Stimulated activated naive CD4-positive, alpha-beta T cell treated with Interleukin-2 at 50 U/mL for 16 hours (primary cell): ENCODE results near the gene GLI3.
"Not testable (repeated sequence)": the region's sequence is repeated elsewhere in the genome, so short reads cannot be mapped to it uniquely, and the experiment has no call there.

Experiments
- DNase-seq: peaks from one replicate; lab custom pipeline; 2025; lab: John Stamatoyannopoulos, UW

GLI3 gene

DNA sequence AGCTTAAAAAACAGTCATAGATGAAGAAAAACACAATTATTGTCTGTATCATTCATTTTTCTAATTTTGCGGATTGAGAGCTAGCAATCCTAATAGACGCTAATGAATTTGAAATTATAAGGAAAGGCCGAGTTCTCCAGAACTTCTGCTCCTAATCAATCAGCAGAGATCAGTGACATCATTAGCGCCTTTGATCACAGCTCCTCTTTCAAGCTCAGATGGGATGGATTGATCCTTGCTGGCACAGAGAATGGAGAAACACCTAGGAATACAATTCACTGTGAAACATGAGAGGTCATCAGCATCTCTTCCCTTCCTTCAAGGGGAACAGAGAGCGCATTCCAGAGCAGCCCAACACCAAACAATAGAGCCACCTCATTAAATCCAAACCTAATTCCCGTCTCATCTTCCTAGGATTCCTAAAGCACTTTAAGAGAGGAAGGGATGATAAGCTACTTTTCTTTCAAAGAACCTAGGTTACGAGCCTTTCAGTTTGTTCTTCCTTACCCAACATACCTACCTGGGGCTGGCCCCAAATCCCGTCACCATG is 24.4 kb downstream of the GLI3 start:
- no peak for DNase-seq

DNA sequence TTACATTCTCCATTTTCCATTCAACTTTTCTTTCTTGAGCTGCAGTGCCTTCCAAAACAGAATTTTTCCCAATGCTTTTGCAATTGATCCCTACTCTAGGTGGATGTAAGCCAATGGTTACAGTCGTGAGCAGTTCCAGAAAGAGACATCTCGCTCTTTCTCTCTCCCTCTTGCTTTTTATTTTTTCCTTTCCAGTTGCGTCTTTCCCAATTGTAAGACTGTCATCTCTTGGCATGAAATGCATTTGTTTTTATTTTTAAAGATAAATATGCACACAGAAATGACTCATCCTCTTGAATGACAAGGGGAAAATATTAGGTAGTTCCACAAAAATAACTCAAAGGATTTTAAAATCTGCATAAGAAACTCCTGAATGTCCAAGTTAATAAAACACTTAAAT is 25.1 kb downstream of the GLI3 start:
- DNase-seq, result no peak

DNA sequence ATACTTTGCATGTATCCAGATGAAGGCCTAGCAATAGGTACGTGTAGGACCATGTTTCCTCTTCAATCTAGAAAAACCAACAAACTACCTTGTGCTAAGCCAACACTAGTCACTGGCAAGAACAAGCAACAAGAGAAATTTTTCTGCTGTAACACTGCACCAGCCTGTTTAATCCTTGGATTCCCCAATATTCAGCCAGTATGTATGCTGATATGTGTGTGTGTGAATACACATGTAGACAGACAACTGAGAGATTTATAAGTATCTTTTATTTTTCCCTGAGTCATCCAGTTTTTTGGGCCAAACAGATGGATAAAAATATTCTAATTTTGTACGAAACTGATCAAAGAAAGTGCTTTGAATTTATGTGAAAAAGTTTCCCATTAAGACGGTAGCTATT is 26.2 kb downstream of the GLI3 start:
- no peak for DNase-seq

GRCh38 chr7:42210333-42210732 is 26.7 kb downstream of the GLI3 start:
- DNase-seq, result no peak

DNA sequence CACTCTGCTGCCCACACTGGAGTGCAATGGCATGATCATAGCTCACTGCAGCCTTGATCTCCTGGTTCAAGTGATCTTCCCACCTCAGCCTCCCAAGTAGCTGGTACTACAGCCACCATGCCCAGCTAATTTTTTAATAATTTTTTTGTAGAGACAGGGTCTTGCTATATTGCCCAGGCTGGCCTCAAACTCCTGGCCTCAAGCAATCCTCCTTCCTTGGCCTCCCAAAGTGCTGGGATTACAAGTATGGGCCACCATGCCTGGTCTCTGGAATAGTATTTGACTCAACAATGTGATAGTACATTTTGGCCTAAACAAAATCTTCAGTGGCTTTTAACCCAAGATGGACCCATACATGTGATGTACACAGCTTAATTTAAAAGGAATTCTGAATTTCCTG is 27.9 kb downstream of the GLI3 start:
- DNase-seq, result not testable (repeated sequence)

DNA sequence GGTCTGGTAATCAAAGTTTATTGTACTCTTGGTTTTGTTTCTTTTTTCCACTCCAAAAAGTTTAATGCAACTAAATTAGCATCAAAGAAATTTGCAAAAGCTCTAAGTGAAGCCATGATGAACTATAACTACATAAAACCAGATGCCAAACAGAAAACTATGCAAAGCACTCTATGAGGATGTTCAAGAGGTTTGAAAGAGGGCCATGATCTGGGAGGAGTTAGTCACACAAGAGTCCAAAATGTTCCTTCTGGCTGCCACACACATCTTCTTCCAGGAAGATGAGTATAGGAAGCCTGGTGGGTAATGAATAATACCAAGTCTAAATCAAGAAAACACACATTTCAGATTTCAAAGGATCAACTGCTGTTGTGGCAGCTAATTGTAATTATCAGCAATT is 28.4 kb downstream of the GLI3 start:
- DNase-seq, result no peak

- DNase-seq, result no peak
Measured at GRCh38 chr7:42207420-42207819, 29.6 kb downstream of the GLI3 start.

DNA sequence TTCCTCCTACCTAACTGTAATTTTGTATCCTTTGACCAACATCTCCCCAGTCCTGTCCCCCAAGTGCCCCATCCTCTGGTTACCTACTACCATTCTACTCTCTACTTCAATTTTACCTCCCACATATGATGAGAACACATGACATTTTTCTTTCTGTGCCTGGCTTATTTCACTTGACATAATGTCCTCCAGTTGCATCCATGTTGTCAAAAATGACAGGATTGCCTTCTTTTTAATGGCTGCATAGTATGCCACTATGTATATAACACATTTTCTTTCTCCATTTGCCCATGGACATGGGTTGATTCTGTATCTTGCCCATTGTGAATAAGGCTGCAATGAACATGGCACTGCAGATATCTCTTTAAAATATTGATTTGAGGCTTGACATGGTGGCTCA is 33.7 kb downstream of the GLI3 start:
- DNase-seq, result no peak

GRCh38 chr7:42202601-42203000 is 34.4 kb downstream of the GLI3 start:
- DNase-seq, result no peak

DNA sequence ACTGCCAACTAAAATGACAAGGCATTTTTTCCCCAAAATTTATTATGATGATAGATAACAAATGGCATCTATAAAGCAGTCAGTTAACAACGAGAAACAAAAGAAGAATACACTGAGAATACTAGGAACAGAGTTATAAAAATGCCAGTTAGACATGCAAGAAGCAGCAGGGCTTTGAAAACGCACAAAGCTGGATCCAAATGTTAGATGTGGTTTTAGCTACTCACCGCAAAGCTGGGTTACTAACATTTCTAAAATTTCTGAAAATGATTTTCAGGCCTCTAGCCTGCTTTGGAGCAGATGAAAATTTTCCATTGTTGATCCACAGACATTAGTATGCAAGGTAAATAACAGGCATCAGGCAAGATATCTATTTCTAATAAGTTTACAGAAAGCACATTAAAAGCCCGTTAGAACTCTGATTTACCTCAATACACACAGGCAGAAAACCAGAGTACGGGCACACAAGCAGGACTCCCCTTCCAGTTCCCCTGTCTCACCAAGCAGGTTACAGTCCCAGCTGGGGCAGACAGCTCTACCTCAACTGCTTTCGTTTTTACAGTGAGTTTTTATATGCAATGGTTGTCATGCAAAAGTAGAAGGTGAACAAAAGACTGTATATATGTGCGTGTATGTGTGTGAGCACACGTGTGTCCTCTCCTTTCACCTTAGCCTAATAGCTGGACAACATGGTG is 37.9 kb downstream of the GLI3 start:
- DNase-seq, result no peak

DNA sequence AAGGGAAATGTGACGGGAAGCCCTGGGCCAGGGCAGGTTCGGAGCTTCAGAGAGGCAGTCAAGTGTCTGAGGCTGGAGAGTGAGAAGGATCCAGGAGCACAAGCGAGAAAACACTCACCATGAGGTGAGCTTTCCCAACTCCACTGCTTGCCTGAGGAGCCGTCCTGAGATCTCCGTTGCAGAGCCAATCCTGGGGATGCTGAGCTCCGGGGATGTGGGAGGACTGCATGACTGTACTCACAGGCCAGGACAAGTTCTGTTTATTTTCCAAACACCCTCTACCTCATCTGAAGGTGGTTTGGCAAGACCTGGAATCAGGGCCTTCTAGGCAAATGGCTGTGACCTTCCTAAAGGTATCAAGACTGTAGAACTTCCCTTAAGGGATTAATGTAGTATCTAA is 38.7 kb downstream of the GLI3 start:
- DNase-seq, result no peak

- DNase-seq, result no peak
Measured at GRCh38 chr7:42197451-42197850, 39.6 kb downstream of the GLI3 start.

DNA sequence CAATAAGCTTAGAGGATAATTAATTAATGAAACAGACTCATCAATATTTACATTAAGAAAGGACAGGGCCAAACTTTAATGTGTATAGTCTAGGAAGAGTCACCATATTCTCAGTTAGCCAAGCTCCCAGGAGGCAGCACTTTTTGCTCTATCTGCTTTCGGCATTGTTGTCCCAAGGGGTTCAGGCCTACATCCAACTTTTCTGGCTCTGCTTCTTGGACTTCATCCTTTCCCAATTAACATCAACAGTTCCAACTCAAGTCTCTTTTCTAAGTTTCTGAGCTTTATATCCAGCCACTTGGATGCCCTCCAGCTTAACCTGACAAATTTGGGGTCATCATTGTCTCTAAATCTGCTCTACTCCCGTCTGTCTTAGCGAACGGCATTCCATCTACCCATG is 42.8 kb downstream of the GLI3 start:
- DNase-seq, result no peak

GRCh38 chr7:42193471-42194129 is 43.4 kb downstream of the GLI3 start:
- DNase-seq, result no peak

DNA sequence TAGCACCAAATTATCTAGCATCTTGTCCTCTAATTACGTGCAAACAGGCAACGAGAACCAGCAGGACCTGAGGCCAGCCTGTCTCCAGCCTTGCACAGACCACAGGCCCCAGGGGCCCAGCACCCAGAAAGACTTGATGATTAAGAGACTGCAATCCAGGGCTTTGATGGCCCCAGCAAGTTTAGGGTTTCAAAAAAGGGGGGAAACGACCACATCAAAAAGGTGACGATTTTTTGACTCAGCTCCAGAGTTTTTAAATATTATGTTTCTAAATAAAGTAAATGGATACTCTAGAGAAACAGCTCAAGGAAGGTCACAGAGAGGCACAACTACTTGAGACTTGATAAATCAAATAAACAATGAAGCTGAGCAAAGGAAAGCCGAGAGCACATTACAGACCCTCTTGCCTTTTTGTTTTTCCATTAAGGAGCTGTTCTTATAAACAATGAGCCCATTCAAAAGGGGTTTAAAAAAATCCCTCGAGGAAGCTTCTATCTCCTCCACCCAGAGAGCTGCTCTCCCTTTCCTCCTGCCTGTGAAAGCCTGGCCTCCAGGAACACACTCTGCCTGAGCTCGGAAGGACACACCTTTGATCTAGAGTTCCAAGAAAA is 44.1 kb downstream of the GLI3 start:
- no peak for DNase-seq

GRCh38 chr7:42192066-42192465 is 44.9 kb downstream of the GLI3 start:
- no peak for DNase-seq

- no peak for DNase-seq
Measured at GRCh38 chr7:42189535-42189934, 47.5 kb downstream of the GLI3 start.

DNA sequence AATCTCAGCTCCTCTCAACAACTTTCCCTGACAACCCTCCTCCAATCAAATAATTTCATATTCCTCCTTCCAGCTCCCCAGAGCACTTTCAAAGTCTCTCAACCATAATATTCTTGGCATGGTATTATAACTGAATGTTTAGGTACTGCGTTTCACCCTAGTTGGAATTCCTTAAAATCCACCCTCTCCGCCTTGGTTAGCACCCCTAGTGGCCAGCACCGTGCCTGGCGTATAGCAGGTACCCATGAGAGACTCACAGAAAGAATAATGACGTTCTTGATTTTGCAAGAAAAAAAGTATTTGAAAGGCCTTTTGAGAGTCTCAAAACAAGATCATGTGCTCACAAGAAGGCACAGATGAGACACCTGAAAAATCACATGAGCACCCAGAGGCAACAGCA is 50.9 kb downstream of the GLI3 start:
- DNase-seq, result no peak

GRCh38 chr7:42185726-42186125 is 51.3 kb downstream of the GLI3 start:
- no peak for DNase-seq

DNA sequence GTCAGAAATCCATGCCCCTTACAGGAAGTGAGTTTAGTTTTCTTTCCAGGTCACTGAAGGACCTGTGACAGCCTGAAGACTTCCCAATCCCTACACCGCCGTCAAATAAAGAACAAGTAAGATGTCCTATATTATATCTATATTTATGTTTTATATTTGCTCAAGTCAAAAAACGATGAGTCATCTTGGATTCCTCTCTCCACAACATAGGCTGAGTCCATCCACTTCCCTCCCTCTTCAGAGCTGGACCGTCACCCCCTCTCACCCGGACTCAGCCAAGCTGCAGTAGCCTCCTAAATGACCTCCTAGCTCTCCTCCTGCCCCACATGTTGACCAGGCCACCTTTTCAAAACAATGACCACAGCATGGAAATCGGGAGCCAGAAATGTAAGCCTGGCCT is 53.5 kb downstream of the GLI3 start:
- DNase-seq, result no peak

DNA sequence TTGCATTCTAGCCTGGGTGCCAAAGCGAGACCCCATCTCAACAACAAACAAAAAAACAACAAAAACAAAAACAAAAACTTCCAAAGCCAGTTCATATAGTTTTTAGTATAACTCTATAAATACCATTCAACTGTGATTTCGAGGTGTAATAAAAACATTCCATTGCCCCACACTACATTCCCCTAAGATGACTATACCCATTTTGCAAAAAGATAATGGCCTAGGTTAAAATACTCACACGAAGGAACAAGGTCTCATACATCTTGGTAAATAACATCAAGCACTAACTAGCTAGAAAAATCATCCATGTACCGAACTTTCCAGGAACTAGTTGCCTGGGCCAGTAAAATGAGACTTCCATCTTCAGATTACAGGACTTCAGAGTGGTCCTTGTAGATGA is 55.4 kb downstream of the GLI3 start:
- no peak for DNase-seq

GRCh38 chr7:42180806-42181205 is 56.2 kb downstream of the GLI3 start:
- DNase-seq, result no peak

DNA sequence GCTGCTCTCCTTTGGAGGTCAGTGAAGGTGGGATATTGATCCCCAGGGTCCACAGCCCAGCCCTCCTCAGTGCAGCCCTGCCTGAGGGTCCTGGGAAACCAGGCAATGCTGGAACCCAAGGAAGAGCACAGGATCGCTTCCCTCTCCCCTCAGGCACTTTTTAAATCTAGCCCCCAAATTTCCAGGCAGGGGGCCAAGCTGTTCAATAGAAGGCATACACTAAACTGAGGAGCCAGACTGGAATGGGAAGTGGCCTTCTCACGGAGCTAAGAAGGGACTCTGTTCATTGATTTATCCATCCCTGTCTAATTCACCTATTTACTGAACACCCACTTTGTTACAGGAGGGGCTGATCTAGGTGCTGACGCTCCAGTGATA is 60.3 kb downstream of the GLI3 start:
- DNase-seq, result no peak
